ENCODE measurements around the gene TECRL. TPM values are rescaled to one million over a fixed set of nuclear protein-coding genes. Genes with fewer than 3 reads are reported as not detected.

TECRL gene
- total and polyA plus RNA-seq, 10 of the 15 experiments (the other 5 are each of a cell fraction or from before 2014, with no cell fraction given), result 0.10 TPM; not detected in 9

DNA sequence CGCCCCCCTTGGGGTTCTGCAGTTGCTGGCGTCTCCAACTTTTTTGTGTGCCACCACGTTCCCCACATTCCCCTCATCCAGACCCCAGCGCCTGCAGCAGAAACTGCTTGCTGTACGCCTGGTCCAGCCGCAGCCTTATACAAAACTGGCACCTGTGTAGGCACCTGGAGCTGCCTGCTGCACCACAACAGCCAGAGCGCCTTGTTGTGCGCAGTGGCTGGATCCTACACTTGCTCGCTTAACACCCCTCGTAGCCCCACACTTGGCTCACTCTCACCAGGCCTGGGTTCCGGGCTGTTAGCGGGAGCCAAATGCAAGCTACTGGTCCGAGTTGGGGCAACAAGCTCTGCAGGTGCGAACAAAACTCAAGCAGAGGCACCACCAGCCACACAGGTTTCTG, 136.8 kb downstream of the TECRL start:
- Histone ChIP-seq H3K27ac (ENCODE audit: control insufficient read depth, insufficient read depth) (no peak overlapping the region), H3K36me3 (ENCODE audit: control insufficient read depth in 2 of 2, insufficient read depth in 2 of 2, low read length in 1 of 2) (no peaks in the 10 kb centered on the region), H2AFZ (ENCODE audit: control insufficient read depth, low read depth, low read length) (no peak overlapping the region), H3K27me3 (replicated peaks in 1 of 2; ENCODE audit: control insufficient read depth in 2 of 2, insufficient read depth in 2 of 2, low read length in 1 of 2) (no peaks in the 10 kb centered on the region), H3K4me3 (no peak overlapping the region), H3K4me1 (ENCODE audit: control insufficient read depth, insufficient read depth, low read length) (no peaks in the 10 kb centered on the region), H3K9me3 (replicated peaks; ENCODE audit: control insufficient read depth, insufficient read depth, low read length) (no peaks in the 10 kb centered on the region), H3K9ac (ENCODE audit: control insufficient read depth, insufficient read depth, low read length) (no peak overlapping the region), H3K79me2 (ENCODE audit: control insufficient read depth, insufficient read depth, low read length) (no peaks in the 10 kb centered on the region), H4K20me1 (ENCODE audit: control insufficient read depth, insufficient read depth) (no peaks in the 10 kb centered on the region), H3K4me2 (ENCODE audit: control insufficient read depth, insufficient read depth) (no peak overlapping the region)
- in situ Hi-C loops (cut with MboI), result no loop called here
- 46% methylated on average over 14 of the region's 14 CpGs for WGBS (ENCODE audit: insufficient coverage, insufficient replicate concordance, low lambda C conversion rate, missing lambda C conversion rate)
- FAIRE-seq (no peak), ATAC-seq (no peak), DNase-seq (ENCODE audit: low read depth, low spot score) (no peak)
- TF ChIP-seq POLR2AphosphoS5 (IDR thresholded peaks at IDR 0.05; ENCODE audit: low read length) (no peak), STAT3 (IDR thresholded peaks at IDR 0.05; ENCODE audit: low read depth, low read length) (no peak), FOS (IDR thresholded peaks at IDR 0.05; ENCODE audit: borderline replicate concordance, extremely low read depth, insufficient read length) (no peak), MTA2 (IDR thresholded peaks at IDR 0.05; ENCODE audit: low read depth) (no peak), IRF4 (IDR thresholded peaks at IDR 0.05; ENCODE audit: low read depth, low read length) (no peak), STAT1 (conservative IDR thresholded peaks at IDR 0.05) (no peak), RUNX3 (IDR thresholded peaks at IDR 0.05; ENCODE audit: low read length) (no peak), NFYA (IDR thresholded peaks at IDR 0.05; ENCODE audit: borderline replicate concordance, low read depth, low read length) (no peak)
- TF ChIP-seq, protein P1, sequence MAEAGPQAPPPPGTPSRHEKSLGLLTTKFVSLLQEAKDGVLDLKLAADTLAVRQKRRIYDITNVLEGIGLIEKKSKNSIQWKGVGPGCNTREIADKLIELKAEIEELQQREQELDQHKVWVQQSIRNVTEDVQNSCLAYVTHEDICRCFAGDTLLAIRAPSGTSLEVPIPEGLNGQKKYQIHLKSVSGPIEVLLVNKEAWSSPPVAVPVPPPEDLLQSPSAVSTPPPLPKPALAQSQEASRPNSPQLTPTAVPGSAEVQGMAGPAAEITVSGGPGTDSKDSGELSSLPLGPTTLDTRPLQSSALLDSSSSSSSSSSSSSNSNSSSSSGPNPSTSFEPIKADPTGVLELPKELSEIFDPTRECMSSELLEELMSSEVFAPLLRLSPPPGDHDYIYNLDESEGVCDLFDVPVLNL (IDR thresholded peaks at IDR 0.05; ENCODE audit: low read depth, low read length), result no peak
- TF ChIP-seq, protein P2, sequence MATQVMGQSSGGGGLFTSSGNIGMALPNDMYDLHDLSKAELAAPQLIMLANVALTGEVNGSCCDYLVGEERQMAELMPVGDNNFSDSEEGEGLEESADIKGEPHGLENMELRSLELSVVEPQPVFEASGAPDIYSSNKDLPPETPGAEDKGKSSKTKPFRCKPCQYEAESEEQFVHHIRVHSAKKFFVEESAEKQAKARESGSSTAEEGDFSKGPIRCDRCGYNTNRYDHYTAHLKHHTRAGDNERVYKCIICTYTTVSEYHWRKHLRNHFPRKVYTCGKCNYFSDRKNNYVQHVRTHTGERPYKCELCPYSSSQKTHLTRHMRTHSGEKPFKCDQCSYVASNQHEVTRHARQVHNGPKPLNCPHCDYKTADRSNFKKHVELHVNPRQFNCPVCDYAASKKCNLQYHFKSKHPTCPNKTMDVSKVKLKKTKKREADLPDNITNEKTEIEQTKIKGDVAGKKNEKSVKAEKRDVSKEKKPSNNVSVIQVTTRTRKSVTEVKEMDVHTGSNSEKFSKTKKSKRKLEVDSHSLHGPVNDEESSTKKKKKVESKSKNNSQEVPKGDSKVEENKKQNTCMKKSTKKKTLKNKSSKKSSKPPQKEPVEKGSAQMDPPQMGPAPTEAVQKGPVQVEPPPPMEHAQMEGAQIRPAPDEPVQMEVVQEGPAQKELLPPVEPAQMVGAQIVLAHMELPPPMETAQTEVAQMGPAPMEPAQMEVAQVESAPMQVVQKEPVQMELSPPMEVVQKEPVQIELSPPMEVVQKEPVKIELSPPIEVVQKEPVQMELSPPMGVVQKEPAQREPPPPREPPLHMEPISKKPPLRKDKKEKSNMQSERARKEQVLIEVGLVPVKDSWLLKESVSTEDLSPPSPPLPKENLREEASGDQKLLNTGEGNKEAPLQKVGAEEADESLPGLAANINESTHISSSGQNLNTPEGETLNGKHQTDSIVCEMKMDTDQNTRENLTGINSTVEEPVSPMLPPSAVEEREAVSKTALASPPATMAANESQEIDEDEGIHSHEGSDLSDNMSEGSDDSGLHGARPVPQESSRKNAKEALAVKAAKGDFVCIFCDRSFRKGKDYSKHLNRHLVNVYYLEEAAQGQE (IDR thresholded peaks at IDR 0.05; ENCODE audit: low read depth, low read length), result no peak
- TF ChIP-seq, protein P3, sequence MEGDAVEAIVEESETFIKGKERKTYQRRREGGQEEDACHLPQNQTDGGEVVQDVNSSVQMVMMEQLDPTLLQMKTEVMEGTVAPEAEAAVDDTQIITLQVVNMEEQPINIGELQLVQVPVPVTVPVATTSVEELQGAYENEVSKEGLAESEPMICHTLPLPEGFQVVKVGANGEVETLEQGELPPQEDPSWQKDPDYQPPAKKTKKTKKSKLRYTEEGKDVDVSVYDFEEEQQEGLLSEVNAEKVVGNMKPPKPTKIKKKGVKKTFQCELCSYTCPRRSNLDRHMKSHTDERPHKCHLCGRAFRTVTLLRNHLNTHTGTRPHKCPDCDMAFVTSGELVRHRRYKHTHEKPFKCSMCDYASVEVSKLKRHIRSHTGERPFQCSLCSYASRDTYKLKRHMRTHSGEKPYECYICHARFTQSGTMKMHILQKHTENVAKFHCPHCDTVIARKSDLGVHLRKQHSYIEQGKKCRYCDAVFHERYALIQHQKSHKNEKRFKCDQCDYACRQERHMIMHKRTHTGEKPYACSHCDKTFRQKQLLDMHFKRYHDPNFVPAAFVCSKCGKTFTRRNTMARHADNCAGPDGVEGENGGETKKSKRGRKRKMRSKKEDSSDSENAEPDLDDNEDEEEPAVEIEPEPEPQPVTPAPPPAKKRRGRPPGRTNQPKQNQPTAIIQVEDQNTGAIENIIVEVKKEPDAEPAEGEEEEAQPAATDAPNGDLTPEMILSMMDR (IDR thresholded peaks at IDR 0.05 in 2 of 3, conservative IDR thresholded peaks at IDR 0.05 in 1 of 3; ENCODE audit: control insufficient read depth in 2 of 3, extremely low read depth in 1 of 3, insufficient read depth in 1 of 3, low read depth in 3 of 3, low read length in 3 of 3), result no peak
- TF ChIP-seq, protein P4, sequence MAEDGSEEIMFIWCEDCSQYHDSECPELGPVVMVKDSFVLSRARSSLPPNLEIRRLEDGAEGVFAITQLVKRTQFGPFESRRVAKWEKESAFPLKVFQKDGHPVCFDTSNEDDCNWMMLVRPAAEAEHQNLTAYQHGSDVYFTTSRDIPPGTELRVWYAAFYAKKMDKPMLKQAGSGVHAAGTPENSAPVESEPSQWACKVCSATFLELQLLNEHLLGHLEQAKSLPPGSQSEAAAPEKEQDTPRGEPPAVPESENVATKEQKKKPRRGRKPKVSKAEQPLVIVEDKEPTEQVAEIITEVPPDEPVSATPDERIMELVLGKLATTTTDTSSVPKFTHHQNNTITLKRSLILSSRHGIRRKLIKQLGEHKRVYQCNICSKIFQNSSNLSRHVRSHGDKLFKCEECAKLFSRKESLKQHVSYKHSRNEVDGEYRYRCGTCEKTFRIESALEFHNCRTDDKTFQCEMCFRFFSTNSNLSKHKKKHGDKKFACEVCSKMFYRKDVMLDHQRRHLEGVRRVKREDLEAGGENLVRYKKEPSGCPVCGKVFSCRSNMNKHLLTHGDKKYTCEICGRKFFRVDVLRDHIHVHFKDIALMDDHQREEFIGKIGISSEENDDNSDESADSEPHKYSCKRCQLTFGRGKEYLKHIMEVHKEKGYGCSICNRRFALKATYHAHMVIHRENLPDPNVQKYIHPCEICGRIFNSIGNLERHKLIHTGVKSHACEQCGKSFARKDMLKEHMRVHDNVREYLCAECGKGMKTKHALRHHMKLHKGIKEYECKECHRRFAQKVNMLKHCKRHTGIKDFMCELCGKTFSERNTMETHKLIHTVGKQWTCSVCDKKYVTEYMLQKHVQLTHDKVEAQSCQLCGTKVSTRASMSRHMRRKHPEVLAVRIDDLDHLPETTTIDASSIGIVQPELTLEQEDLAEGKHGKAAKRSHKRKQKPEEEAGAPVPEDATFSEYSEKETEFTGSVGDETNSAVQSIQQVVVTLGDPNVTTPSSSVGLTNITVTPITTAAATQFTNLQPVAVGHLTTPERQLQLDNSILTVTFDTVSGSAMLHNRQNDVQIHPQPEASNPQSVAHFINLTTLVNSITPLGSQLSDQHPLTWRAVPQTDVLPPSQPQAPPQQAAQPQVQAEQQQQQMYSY (CRISPR knock-in tag; IDR thresholded peaks at IDR 0.05), result no peak
- ChIA-PET RAD21 (ENCODE audit: unreplicated experiment) (no interaction called here), POLR2A (interaction anchor here (0.6 kb wide), 1 partner anchor 1714 kb away, joined by 6 read pairs; no protein-coding TSS in a partner anchor), CTCF (interaction anchor here (1.1 kb wide), 1 partner anchor 69 kb away, joined by 3 read pairs; no protein-coding TSS in a partner anchor), SMC1A (ENCODE audit: uncharacterized antibody, unreplicated experiment) (no interaction called here)
- no TSS peak for BruUV-seq (replicated peaks)
- intact Hi-C loops (cut with micrococcal nuclease; ENCODE audit: unreplicated experiment), result no loop called here
